ENCODE results near the gene EML2.
A peak's percentile ranks its signal among the peaks of the same experiment; 100 is the strongest.

Gene EML2

DNA sequence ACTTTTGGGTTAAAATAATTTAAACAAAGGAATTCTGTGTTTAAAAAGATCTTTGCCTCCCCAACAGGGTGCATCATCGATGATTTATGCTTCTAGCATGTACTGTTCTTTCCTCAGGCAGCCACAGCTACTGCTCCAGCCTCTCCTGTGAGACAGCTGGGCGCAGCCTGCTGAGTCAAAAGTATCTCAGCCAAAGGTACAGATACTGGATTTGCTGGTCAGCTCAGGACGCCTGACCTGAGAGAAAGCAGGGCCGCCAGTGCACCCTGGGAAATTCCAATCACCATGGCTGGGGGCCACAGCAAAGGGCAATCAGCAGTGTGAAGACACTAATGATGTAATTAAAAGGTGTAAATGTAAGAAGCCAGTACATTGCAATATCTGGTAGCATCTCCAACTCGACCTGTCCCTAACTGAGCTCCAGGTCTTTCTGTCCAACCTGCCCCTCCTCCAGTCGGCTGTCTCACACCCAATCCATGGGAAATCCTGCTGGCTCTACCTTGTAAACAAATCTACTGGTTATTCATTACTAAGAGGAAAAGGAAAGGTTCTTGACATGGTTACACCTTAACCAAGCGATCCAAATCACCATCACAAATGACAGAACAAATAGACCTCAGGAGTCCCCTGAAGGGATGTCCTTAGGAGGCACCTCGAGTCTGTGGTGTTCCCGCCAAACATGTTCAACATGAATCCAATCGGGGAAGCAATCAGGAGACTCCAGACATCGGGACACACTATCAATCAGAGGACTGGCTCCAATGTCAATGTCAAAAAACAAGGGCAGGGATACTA is 61.9 kb downstream of the EML2 start:
- no peak for DNase-seq
- TF ChIP-seq POLR2A (IDR thresholded peaks at IDR 0.05; ENCODE audit: low read length) (no peak), GATA1 (IDR thresholded peaks at IDR 0.05; ENCODE audit: low read depth, low read length) (no peak)

- no peak for TF ChIP-seq POLR2A (IDR thresholded peaks at IDR 0.05; ENCODE audit: low read length)
- no peak for TF ChIP-seq GATA1 (IDR thresholded peaks at IDR 0.05; ENCODE audit: low read depth, low read length)
Measured at GRCh38 chr19:45576682-45577081, 62.5 kb downstream of the EML2 start.

GRCh38 chr19:45575216-45575615 is 64.0 kb downstream of the EML2 start:
- DNase-seq: no peak
- TF ChIP-seq POLR2A (IDR thresholded peaks at IDR 0.05; ENCODE audit: low read length) (no peak), GATA1 (IDR thresholded peaks at IDR 0.05; ENCODE audit: low read depth, low read length) (no peak)

More at GRCh38 chr19:45576682-45577081, 62.5 kb downstream of the EML2 start:
- no peak for DNase-seq

GRCh38 chr19:45574526-45574925 is 64.7 kb downstream of the EML2 start:
- DNase-seq: no peak
- TF ChIP-seq POLR2A (IDR thresholded peaks at IDR 0.05; ENCODE audit: low read length) (no peak), GATA1 (IDR thresholded peaks at IDR 0.05; ENCODE audit: low read depth, low read length) (no peak)

- DNase-seq: no peak
- TF ChIP-seq GATA1 (IDR thresholded peaks at IDR 0.05; ENCODE audit: low read depth, low read length) (no peak), POLR2A (IDR thresholded peaks at IDR 0.05; ENCODE audit: low read length) (no peak)
Measured at GRCh38 chr19:45571457-45572220, 67.6 kb downstream of the EML2 start.

GRCh38 chr19:45569619-45570421 is 69.4 kb downstream of the EML2 start:
- peak; percentile 64 to 75 for DNase-seq
- no peak for TF ChIP-seq POLR2A (IDR thresholded peaks at IDR 0.05; ENCODE audit: low read length)
- TF ChIP-seq GATA1 (IDR thresholded peaks at IDR 0.05; ENCODE audit: low read depth, low read length): no peak

DNA sequence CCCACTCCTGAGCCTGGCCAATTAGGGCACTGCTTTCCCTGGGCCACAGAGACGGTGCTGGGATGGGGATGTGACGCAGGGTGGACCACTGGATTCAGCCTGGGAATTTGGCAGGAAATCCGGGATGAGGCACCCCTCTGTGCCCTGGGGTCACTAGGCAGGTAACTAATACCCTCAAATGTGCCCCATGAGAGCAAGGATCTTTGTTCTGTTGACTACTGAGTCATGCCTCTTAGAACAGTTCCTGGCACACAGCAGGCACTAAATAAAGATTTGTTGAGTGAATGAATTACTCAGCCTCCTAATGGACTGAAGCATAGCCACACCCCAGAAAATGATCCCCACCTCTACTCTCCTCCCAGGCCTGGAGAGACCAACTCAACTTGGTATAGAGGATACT is 70.5 kb downstream of the EML2 start:
- no peak for DNase-seq
- TF ChIP-seq POLR2A (IDR thresholded peaks at IDR 0.05; ENCODE audit: low read length): no peak
- TF ChIP-seq GATA1 (IDR thresholded peaks at IDR 0.05; ENCODE audit: low read depth, low read length): no peak

- TF ChIP-seq POLR2A (IDR thresholded peaks at IDR 0.05; ENCODE audit: low read length) (no peak), GATA1 (IDR thresholded peaks at IDR 0.05; ENCODE audit: low read depth, low read length) (no peak)
- DNase-seq: no peak
Measured at GRCh38 chr19:45567609-45568008, 71.6 kb downstream of the EML2 start.

- no peak for DNase-seq
- TF ChIP-seq POLR2A (IDR thresholded peaks at IDR 0.05; ENCODE audit: low read length) (no peak), GATA1 (IDR thresholded peaks at IDR 0.05; ENCODE audit: low read depth, low read length) (no peak)
Measured at GRCh38 chr19:45564131-45564780, 74.9 kb downstream of the EML2 start.

GRCh38 chr19:45560686-45561085 is 78.5 kb downstream of the EML2 start:
- no peak for DNase-seq
- no peak for TF ChIP-seq POLR2A (IDR thresholded peaks at IDR 0.05; ENCODE audit: low read length)
- TF ChIP-seq GATA1 (IDR thresholded peaks at IDR 0.05; ENCODE audit: low read depth, low read length): no peak

DNA sequence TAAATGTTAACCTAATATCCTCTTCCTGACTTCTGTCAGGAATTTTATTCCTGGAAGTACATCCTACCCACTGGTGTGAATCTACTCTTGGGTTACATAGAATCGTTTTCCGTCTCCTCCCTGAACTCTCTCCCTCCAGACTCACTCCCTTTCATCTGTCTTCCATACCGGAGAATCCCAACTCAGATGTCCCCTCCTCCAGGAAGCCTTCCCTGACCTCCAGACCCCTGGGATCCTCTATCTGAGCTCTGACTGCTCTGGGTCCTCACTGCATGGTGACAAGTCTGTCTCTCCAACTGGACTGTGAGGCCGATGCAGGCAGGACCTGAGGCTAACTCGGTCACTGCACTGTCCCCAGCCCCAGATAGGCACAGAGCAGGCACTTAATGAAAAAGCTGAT is 79.2 kb downstream of the EML2 start:
- no peak for TF ChIP-seq POLR2A (IDR thresholded peaks at IDR 0.05; ENCODE audit: low read length)
- no peak for TF ChIP-seq GATA1 (IDR thresholded peaks at IDR 0.05; ENCODE audit: low read depth, low read length)
- DNase-seq: no peak

All from erythroblast (primary cell).